Right lobe of liver (tissue), 4 donors: ENCODE results near the gene SPATA20.

Source experiments
- CTCF ChIP-seq, 4 donors: fragments of 200-600 bp in 3 of 4; fragments of 450-650 bp in 1 of 4; IDR thresholded peaks; one replicate each; pipeline versions ENCODE4 v1.5.1 to v1.8.0; 2016 to 2022; ENCODE audit warnings: antibody characterized with exemption in 4 of 4, mild to moderate bottlenecking in 2 of 4
- POLR2A ChIP-seq: fragments of 450-650 bp; IDR thresholded peaks from one replicate; pipeline ENCODE4 v1.6.1; 2017; ENCODE audit warnings: antibody characterized with exemption, mild to moderate bottlenecking
- donor health status: DM: no; HTN: no; CAD: no.
- donor health status: DM: no; HTN: no; CAD: no.
- donor health status: DM: no; HTN: yes; CAD: no.

- no peak for TF ChIP-seq CTCF (IDR thresholded peaks at IDR 0.05)
- no peak for TF ChIP-seq POLR2A
Observed at GRCh38 chr17:50602836-50603235, 55.9 kb downstream of the SPATA20 start.
